GM21529 (cell line): Measurements from ENCODE around the gene CDH12.
"Not testable (repeated sequence)": the region's sequence is repeated elsewhere in the genome, so short reads cannot be mapped to it uniquely, and the experiment has no call there.

Source experiments
- ATAC-seq: cut with Tn5 transposase; IDR thresholded peaks from one replicate; pipeline ENCODE4 v1.9.1; 2021; ENCODE audit not compliant: unreplicated experiment

CDH12 gene

GRCh38 chr5:22187632-22188228 is 665.4 kb downstream of the CDH12 start:
- not testable (repeated sequence) for ATAC-seq

- not testable (repeated sequence) for ATAC-seq
Measured at GRCh38 chr5:22169226-22169625, 683.9 kb downstream of the CDH12 start.

GRCh38 chr5:22168704-22169103 is 684.4 kb downstream of the CDH12 start:
- ATAC-seq, result not testable (repeated sequence)

- ATAC-seq, result not testable (repeated sequence)
Measured at GRCh38 chr5:22165931-22166330, 687.2 kb downstream of the CDH12 start.

DNA sequence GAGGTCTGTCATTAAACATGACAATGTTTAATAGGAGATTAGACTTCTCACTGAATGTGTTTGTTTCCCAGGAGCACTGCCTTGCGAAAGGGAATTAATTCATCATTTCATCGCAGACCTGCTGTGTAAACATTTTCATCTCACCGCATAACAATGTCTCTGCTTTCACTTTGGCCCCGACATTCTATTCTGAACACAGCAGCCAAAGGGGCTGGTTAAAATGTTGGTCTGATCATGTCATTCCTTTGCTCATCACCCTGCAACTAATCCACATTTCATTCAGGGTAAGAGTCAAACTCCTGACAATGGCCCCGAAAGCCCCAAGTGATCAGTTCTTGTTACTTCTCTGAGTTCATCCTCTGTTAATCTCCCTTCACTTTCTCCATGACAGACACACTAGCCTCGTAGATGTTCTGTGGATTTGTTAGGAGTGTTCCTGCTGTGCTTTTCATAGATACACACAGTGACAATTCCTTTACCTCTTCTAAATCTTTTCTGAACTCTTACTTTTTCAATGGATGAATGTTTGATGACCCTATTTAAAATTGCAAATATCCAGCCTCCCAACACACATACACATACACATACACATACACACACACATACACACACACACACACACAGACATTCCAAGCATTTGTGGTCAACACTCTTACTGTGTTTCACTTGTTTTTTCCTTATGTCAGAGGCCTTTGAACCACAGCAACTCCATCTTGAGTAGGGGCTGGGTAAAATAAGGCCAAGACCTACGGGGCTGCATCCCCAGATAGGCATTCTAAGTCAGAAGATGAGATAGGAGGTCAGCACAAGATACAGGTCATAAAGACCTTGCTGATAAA is 688.0 kb downstream of the CDH12 start:
- ATAC-seq, result not testable (repeated sequence)

GRCh38 chr5:22156953-22157352 is 696.2 kb downstream of the CDH12 start:
- ATAC-seq, result not testable (repeated sequence)

DNA sequence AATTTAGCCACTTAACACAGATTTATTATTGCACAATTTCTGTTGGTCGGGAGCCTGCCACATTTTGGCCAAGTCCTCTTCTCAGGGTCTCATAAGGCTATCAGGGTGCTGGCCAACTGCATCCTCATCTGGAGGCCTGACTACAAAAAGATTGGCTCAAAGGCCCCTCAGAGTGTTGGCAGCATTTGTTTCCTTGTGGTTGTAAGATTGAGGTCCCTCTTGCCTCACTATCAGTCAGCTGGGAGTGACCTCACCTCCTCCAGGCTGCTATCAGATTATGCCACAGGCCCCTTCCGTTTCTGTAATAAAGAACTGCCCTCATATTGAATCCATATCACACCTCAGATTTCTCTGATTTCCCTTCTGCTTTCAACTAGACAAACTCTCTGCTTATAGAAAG is 698.4 kb downstream of the CDH12 start:
- ATAC-seq, result not testable (repeated sequence)

DNA sequence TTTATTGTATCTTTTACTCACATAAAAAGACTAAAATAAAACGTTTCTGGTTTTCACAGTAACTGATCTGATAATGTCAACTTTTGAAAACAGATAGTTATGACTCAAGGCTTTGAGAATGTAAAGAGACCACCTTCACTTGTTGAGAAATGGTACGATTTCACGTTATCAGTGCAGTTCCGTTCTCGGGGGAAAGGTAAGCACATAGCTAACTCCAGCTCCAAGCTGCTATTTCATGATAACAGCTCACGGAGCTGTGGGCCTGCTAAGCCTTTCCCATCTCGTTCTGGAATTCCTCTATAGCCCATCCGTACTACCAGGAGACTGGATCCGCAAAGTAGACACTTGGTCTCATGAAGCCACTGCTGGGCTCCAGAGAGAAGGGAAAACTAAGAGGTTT is 701.3 kb downstream of the CDH12 start:
- not testable (repeated sequence) for ATAC-seq

- ATAC-seq, result not testable (repeated sequence)
Measured at GRCh38 chr5:22140418-22140817, 712.7 kb downstream of the CDH12 start.

GRCh38 chr5:22139662-22140300 is 713.4 kb downstream of the CDH12 start:
- not testable (repeated sequence) for ATAC-seq

GRCh38 chr5:22111320-22111719 is 741.8 kb downstream of the CDH12 start:
- no peak for ATAC-seq

DNA sequence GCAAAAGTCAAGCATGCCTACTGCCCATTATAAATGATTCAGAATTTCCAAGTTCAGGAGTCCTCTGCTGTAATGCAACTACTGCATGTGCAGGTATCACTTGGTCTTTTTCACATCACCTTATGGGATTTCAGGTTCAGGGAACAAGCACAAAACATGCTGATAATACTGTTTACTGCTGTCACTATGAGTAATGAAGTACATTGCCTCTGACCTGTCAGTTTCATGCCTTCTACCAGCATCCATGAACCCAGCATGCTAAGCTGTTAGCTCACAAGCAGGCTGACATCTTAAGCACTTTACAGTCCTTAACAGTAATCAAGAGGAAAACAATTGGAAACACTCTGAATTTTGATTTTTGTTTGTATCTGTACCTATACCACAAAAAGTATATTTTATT is 743.8 kb downstream of the CDH12 start:
- no peak for ATAC-seq

GRCh38 chr5:22108545-22108944 is 744.6 kb downstream of the CDH12 start:
- no peak for ATAC-seq

DNA sequence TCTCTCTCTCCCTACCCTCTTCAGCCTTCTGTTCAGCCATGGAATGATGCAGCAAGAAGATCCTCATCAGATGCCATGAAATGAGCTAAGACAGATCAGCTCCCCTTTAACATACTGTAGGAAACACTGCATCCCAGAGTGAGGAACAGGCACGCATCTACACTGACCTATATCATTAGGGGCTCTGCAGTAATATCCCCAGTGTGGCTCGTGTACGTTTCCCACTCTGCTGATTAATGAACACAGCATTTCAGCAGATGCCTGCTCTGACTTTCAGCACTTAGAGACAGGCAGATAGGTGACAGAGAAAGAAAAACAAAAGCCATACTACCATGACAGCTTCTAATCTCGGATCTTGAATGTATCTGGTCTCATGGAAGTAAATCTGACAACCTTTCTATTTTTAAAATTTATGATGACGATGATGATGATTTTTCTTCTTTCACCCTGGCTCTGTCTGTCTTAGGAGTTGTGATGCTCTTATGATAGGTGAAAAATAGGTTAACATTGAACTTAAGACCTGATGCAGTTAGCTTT is 750.3 kb downstream of the CDH12 start:
- ATAC-seq, result no peak

DNA sequence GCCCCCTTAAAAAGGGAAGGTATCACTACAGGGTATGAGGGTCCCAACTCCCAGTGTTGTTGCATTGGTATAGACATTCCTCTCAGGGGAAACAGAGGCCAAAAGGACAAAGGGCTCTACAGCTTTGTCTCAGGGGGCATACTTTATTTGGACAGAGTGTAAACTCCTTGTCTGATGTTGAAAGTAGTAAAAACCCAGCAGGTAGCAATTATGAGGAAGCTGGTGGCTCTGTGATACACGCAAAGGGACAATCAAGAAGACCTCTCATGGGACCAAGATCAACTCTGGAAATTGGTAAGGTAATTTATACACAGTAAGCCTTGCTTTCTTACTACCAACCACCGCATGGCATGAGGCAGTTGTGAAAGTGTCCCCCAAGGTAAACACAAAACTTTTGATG is 764.6 kb downstream of the CDH12 start:
- ATAC-seq, result no peak

DNA sequence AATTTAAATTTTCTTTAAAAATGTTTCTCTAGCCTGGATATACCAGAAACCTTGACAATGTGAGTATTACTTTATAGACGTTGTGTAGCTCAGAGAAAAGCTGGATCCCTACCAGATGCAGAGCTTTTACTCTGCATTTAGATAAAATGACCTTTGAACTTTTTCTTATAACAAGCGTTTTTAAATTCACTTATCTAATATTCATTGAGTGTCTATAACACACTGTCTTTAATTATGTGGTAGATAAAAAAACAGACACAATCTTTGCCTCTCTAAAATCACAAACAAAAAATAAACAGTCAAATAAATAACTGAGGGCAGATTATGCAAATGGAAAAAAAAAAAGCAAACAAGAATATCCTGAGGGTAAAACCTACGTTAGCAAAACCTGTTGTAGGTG is 773.6 kb downstream of the CDH12 start:
- ATAC-seq, result no peak

- ATAC-seq, result no peak
Measured at GRCh38 chr5:22079002-22079401, 774.1 kb downstream of the CDH12 start.

DNA sequence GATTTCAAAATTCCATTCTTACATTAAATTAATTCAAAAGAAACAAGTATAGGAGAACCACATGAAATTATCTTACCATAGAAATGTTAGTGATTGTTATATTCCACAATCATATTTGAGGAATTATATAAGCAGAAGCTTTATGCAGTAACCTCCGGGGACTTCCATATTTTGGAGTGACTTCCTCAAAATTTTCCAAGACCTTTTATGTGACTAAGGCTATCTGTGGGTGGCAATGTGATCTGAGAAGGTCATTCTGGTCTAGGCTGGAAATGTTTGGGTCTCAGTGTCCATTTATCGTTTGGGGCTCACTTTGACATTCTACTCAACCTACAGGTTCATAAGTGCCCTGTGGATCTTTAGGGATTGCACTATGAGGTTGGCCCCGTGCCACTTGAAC is 776.6 kb downstream of the CDH12 start:
- ATAC-seq, result no peak

GRCh38 chr5:22070186-22070728 is 782.9 kb downstream of the CDH12 start:
- no peak for ATAC-seq

DNA sequence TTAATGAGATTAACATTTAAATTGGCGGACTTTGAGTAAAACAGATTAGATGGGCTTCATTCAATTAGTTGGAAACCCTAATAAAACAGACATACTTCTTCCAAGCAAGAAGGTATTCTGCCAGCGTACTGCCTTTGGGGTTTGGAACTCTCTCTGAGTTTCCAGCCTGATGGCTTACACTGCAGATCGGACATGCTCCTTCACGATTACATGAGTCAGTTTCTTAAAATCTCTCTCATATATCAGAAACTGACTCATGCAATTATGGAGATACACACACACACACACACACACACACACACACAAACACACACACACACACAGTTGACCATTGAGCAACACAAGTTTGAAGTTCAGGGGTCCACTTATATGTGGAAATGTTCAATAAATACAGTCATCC is 789.4 kb downstream of the CDH12 start:
- ATAC-seq, result no peak

- no peak for ATAC-seq
Measured at GRCh38 chr5:22058620-22059019, 794.5 kb downstream of the CDH12 start.
